GM19452 (cell line): ENCODE data around the gene ACP2.

Source experiments
- ATAC-seq: cut with Tn5 transposase; IDR thresholded peaks from one replicate; pipeline ENCODE4 v1.9.1; 2021; ENCODE audit not compliant: unreplicated experiment

The ACP2 gene

DNA sequence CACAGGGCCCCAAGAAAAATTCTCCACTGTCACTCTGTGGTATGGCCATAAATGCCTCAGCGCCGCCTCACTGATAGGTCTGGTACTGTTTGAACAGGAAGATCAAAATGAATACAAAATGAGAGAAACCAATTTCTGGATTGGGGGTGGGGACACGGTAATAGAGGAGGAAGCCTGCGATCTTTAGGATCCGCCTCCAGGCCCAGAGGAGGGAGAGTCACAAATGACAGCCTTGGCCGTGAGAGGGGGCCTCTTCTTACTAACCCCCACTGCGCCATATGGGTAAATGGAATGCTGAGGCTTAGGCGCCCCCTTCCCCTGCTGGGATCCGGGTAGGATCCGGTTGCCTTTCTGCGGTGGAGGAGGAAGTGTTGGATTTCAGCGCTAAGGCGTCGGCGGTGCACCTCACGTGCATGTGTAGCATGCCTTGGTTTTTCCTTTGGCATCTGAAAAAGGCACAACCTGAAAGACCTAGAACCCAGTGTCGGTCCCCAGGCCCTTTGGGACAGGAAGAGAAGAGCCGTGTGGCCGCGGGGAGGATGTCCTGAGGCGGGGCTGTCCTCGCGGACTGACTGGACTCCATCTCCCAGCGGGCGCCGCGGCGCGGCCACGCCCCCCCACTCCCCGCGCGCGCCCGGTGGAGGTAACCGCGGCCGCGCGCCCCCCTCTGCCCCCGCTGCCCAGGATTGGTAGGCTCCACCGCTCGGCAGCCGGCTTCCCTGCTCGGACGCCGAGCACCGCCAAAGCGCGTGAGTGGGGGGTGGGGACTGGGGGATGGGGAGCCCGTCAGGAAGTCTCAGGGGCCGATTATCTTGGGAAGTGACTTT is 20.6 kb upstream of the ACP2 start:
- peak; percentile 48 for ATAC-seq

DNA sequence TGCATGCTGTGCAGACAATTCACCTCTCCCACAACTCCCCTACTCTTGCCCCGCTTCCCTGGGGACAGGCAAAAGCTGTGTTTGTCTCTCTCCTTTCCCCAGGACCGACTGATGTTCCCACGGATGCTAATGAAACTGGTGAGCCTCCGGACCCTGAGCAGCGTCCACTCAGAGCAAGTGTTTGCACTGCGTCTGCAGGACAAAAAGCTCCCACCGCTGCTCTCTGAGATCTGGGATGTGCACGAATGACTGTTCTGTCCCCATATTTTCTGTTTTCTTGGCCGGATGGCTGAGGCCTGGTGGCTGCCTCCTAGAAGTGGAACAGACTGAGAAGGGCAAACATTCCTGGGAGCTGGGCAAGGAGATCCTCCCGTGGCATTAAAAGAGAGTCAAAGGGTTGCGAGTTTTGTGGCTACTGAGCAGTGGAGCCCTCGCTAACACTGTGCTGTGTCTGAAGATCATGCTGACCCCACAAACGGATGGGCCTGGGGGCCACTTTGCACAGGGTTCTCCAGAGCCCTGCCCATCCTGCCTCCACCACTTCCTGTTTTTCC is 19.9 kb upstream of the ACP2 start:
- no peak for ATAC-seq

DNA sequence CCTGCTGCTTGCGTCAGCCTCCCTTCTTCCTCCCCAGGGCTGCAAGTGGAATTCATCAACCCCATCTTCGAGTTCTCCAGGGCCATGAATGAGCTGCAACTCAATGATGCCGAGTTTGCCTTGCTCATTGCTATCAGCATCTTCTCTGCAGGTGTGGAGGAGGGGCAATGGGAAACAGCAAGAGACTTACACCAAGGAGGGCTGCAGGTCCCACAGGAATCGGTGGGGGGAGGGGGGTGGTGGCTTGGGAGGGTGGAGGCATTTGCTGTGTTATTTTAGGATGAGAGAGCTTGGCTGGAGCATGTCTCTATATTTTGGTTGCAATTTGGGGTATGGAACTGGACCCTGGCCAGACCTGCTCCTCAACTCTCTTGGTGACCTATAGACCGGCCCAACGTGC is 19.3 kb upstream of the ACP2 start:
- no peak for ATAC-seq

DNA sequence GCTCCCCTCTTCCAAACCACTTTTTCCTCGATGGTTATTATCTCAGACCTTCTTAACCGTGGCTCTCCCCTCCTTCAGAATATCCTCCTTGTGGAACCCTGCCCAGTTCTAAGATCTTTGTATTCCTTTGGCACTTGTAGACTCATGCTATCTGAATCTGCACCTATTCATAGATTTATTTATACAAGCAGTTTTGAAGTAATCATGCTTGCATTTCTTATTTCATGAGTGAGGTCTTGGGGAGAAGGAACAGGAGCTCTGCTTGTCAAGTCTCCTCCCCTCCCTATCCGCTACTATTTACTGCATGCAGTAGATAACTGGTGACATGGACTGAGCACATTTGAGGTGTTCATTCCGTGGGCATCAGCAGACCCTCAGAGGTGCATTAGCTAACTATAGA is 15.9 kb upstream of the ACP2 start:
- no peak for ATAC-seq

DNA sequence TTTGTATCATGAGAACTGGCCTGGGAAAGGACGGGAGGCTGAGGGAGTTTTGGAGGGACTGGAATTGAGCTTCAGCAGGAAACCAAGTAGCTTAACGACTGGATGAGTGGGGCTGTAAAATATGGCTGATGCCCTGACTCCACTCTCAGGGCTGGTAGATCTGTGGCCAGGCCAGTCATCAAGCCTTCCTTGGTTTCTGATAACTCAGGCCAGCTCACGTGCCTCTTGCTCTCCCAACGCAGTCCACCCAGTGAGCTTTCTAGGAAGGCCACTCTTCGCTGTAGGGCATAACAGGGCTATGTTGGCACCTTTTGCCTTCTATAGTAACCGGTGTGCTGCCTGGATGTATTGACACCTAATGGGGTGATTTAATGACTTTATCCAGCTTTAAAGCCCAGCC is 15.5 kb upstream of the ACP2 start:
- no peak for ATAC-seq

DNA sequence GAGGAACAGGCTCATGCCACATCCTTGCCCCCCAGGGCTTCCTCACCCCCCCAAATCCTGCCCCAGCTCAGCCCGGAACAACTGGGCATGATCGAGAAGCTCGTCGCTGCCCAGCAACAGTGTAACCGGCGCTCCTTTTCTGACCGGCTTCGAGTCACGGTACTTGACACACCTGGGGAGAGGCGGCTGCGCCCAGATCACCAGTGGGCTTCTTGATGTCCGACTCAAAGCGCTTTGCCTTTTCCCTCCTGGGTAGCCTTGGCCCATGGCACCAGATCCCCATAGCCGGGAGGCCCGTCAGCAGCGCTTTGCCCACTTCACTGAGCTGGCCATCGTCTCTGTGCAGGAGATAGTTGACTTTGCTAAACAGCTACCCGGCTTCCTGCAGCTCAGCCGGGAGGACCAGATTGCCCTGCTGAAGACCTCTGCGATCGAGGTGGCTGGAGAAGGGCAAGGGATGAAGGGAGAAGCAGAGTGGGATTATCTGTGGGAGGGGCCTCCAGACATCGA is 12.7 kb upstream of the ACP2 start:
- ATAC-seq = no peak

DNA sequence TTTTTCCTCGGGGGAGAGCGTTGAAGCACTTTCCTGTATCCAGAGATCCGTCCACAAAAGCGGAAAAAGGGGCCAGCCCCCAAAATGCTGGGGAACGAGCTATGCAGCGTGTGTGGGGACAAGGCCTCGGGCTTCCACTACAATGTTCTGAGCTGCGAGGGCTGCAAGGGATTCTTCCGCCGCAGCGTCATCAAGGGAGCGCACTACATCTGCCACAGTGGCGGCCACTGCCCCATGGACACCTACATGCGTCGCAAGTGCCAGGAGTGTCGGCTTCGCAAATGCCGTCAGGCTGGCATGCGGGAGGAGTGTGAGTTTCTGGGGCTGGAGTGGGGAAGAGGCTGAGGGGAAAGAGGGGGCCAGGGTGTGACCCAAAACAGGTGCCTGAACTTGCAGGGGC is 11.8 kb upstream of the ACP2 start:
- no peak for ATAC-seq

DNA sequence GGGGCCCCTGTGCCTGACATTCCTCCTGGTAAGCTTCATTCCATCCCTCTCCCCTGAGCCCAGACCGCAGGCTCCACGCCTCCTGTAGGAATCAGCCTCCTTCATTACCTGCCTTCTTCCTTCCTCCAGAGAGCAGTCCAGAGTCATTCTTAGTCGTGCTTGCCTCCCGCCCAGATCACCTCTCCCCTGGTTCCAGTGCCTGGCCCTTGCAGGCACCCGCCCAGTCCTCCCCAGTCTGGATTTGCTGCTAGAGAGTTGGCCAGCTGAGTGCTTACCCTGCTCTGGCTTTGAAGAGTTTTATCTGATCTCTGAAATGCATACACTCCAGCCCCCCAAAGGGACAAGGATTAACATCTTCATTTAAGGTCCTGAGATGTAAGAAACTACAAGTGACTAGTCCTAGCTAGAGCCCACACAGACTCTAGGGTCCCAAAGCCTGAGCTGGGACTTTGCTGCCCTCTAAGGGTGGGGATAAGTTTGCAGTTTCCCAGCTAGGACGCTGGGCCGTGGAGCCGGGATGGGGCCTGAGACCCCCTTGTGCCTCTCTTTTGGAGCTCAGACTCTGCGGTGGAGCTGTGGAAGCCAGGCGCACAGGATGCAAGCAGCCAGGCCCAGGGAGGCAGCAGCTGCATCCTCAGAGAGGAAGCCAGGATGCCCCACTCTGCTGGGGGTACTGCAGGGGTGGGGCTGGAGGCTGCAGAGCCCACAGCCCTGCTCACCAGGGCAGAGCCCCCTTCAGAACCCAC is 10.8 kb upstream of the ACP2 start:
- no peak for ATAC-seq

DNA sequence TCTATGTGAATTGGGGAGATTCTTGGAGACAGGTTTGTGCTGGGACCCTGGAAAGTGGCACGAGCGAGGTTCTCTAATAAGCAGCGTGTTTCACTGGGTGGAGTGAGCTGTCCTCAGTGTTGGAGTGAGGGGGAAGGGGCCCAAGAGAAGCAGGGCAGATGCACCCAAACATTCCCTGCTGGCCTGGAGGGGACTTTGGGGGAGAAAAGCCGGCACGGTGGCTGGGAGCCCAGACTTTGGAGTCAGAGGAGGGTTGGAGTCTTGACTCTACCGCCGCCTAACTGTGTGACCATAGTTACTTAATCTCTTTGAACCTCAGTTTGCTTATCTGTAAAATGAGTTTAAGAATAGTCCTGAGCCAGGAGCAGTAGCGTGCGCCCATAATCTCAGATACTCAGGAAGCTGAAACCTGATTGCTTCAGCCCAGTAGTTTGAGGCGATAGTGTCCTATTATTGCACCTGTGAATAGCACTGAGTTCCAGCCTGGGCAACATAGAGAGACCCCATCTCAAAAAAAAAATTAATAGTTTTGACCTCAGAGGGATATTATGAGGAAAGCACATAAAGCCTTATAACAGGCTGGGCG is 9.8 kb upstream of the ACP2 start:
- no peak for ATAC-seq

DNA sequence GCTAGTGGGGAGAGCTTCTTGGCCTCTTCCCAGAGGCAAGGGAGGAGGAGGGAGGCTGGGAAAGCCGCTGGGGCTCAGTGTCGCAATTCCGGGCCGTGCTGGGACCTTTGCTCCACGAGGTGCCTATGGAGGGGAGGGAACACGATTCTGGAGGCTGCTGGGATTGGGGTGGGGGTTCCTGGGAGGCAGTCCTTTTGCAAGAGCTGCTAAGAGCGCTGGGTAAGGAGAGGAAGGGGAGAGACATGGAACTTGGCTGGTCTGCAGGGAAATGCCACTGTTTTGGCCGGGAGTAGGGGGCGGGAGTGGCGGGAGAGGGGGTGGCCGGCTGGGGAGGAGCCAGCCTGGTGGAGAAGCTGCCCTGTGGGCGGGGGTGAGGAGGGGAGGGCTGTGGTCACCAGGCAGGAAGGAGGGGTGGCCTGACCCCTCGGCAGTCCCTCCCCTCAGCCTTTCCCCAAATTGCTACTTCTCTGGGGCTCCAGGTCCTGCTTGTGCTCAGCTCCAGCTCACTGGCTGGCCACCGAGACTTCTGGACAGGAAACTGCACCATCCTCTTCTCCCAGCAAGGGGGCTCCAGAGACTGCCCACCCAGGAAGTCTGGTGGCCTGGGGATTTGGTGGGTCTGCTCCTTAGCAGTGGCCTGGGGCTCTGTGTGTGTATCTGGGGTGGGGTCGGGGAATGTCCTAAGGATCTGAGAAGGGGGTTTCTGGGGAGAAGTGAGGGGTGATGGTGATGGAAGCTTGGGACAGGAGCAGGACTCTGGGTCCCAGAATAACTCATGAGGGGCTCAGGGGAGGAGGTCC is 9.1 kb upstream of the ACP2 start, which contains the start of gene NR1H3:
Gene NR1H3 (plus strand): TSS at position 480 of the 800 bp plus-strand sequence. CDS start 1,221 bp downstream, outside the sequence.
- no peak for ATAC-seq

DNA sequence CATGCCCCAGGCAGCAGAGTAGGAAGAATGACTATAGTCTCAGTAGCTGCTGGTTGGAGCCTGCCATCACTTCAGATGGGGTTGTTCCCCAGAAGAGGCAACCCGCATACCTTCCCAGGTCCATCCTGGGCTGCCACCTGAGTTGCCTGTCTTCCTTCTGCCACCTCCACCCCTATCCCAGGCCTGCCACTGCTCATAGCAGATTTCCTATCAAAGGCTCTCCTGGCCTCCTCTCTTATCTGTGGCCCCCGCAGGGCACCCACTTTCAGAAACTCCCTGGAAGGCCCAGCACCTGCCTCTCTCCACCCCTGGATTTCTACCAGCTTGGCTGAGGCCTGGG is 8.5 kb upstream of the ACP2 start:
- no peak for ATAC-seq

DNA sequence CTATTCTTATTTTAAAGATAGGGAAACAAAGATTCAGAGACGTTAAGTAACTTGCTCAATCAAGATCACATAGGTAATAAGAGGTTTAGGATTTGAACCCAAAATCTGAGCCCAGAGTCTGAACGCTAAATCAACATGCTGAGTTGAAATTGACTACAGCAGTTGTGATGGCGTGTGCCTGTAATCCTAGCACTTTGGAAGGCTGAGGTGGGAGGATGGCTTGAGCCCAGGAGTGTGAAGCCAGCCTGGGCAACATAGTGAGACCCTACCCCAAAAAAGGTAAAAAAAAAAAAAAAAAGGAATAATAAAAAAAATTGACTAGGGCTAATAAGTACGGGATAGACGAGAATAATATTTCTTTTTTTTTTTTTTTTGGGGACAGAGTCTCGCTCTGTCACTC is 7.8 kb upstream of the ACP2 start:
- ATAC-seq = no peak

DNA sequence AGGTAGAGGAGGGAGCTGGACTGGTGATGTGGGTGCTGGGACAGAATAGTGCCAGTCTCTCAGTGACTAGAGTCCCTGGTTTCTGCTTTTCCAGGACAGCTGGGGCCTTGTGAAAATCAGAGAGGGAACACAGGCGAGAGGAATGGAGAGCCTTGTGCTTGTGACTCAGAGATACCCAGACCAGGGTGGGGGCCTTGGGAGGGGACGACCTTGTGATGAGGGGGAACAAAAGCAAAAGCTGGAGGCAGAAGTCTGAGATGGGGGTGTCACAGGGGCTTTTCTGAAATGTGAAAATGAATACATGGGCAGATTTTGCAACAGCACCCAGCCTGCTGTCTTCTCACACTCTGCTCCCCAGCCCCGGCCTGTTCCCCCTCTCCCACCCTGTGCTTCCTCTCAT is 5.8 kb upstream of the ACP2 start:
- ATAC-seq = no peak

DNA sequence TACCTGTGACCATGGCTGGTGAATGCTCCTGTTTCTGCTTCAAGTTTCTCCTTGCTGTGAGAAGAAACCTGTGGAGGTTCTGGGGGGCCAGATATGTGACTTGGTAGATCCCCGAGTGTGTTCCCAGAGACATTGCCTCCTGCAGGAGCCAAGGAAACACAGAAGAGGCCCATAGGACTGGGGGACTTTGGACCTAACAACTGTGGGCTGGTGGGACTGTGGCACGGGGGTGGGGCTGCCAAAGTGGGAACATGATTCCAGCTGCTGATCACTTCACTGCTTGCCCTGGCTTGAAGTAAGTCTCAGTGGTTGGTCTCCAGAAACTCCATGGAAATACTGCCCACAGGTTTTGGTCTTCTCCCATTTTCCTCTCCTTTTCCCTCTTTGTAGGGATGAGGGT is 5.0 kb upstream of the ACP2 start:
- ATAC-seq = no peak

DNA sequence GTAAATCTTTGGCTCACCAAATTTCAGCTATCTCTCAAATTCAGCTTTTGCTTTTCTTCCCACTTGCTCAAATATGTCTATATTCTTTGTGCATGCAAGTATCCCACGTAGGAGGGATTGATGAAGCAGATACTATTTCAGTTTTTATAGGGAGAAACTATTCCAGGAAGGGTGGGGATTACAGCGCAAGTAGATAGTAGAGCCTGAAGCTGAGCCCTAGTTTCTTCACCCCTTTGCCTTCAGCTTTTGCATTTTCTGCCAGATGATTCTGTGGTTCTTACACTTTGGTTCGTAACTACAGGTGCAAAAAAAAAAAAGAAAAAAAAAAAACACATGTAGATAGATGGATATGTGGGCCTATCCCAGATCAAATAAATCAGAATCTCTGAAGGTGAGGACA is 3.1 kb upstream of the ACP2 start:
- no peak for ATAC-seq

DNA sequence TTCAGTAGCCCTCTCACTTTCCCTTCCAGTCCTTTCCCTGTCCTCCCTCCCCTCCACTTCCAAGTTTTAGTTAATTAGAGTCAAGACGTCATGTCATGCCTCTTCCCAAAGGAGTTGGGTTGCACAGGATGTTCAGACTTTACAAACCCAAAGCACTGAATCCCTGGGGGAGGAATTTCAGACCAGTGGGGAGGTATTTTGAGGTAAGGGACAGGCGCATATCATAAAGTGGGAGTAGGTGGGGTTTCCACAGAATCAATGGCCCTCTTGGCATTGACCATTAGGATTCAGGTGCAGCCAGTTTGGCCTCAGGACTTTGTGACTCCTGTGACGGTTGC is 733 bp upstream of the ACP2 start:
- ATAC-seq = no peak

DNA sequence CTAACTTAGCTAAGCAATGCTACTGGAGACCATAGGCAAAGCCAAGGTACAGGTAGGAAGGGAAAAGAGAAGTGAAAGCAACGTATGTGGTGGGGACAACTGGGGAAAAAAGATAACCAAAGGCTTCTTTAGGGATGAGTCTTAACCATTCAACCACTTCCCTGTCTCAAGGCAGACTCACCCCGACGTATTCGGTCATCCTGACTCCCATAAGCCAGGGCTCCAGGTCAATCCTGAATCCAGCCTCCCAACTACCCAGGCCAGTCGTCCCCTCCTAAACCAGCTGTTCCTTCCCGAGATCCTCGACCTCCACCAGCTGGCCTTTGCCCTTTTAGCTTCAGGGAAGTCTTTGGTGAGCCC is 330 bp downstream of the ACP2 start:
- ATAC-seq = peak; percentile 26

DNA sequence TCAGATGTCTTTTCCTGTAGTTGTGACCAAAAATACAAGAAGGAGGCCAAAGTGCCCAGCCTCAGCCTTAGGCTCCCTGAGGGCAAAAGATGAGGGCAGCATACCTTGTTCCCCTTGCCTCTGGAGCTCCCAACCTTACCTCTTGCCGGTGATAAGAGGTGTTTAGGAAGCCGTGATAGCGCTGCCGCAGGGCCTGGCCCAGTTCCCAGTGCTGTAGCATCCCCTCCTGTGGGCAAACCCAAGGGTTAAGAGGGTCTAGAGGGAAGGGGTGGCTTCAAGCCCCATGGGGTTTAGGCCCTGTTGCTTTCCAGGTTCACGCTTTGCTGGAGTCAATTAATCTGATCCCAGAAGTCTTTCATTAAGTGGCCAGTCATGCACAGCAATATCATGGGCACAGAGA is 1.1 kb downstream of the ACP2 start:
- ATAC-seq = no peak

DNA sequence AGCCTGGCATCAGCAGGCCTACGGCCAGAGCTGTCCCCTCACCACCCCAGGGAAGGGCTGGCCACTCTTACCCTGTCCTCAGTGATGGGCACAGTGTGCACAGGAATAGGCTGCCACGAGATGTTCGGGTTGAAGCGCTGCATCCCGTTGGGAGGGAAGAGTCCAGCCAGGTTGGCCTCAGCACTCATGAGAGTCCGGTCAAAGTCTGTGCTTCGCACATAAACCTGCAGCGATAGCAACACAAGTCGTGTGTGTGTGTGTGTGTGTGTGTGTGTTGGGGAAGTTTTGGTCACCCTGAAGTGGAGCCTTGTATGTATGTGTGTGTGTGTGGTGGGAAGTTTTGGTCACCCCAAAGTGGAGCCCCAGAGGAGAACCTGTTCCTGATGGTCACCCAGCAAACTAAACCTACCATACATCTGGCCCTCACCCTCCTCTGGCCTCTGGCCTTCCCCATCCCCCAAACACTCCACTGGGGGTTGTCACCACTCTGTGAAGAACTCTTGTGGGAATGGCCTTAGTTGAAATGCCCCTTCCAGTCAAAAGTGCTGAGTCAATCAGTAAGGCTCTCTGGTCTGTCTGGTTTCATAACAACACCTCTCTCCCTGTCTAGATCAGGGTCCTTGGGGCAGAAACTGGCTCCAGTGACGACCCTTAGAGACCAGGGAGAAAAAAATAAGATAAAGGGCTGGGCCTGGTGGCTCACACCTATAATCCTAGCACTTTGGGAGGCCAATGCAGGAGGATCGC is 2.8 kb downstream of the ACP2 start:
- ATAC-seq = no peak
